Lung (tissue), 16 donors: ENCODE results near the gene PCDHGA3. TPM values are rescaled to one million over a fixed set of nuclear protein-coding genes. Genes with fewer than 3 reads are reported as not detected.

ENCODE experiments used
- ATAC-seq: fragments of 200-7000 bp; cut with Tn5 transposase; one replicate; pipeline ENCODE4 v1.9.1; 2020; ENCODE audit warnings: moderate number of reproducible peaks; ENCODE audit not compliant: insufficient read depth, low FRiP score
- DNase-seq, 3 donors: peaks; one replicate each; pipeline ENCODE4 v3.0.0-alpha.2; 2013 to 2017
- H3K27ac ChIP-seq, 2 donors: one replicate each; pipeline ENCODE4 v1.5.1; 2013; ENCODE audit warnings: mild to moderate bottlenecking in 2 of 2, moderate library complexity in 2 of 2, control low read depth in 1 of 2, inconsistent platforms in 1 of 2, low read depth in 1 of 2, low read length in 1 of 2
- H3K27me3 ChIP-seq, 3 donors: one replicate each; pipeline ENCODE4 v1.5.1; 2013; ENCODE audit warnings: low read length in 2 of 3; ENCODE audit not compliant: control insufficient read depth in 3 of 3, insufficient read depth in 3 of 3
- H3K36me3 ChIP-seq, 4 donors: one replicate each; pipeline ENCODE4 v1.5.1; 2013; ENCODE audit warnings: low read length in 4 of 4, mild to moderate bottlenecking in 1 of 4, moderate library complexity in 1 of 4; ENCODE audit not compliant: control insufficient read depth in 4 of 4, insufficient read depth in 4 of 4
- H3K4me1 ChIP-seq, 5 donors: one replicate each; pipeline ENCODE4 v1.5.1; 2013; ENCODE audit warnings: low read length in 5 of 5, mild to moderate bottlenecking in 2 of 5, moderate library complexity in 1 of 5; ENCODE audit not compliant: control insufficient read depth in 5 of 5, insufficient read depth in 5 of 5
- H3K4me3 ChIP-seq: one replicate; pipeline ENCODE4 v1.5.1; 2013; ENCODE audit warnings: mild to moderate bottlenecking, control low read depth, moderate library complexity
- H3K9ac ChIP-seq, 2 donors: one replicate each; pipeline ENCODE4 v1.5.1; 2013; ENCODE audit warnings: low read length in 2 of 2, control low read depth in 1 of 2; ENCODE audit not compliant: insufficient read depth in 1 of 2
- H3K9me3 ChIP-seq, 4 donors: one replicate each; pipeline ENCODE4 v1.5.1; 2013; ENCODE audit warnings: low read length in 3 of 4, mild to moderate bottlenecking in 1 of 4, moderate library complexity in 1 of 4; ENCODE audit not compliant: control insufficient read depth in 4 of 4, insufficient read depth in 3 of 4
- CTCF ChIP-seq: IDR thresholded peaks from 2 replicates; pipeline ENCODE4 v1.5.1; 2012; ENCODE audit warnings: mild to moderate bottlenecking; ENCODE audit errors: control extremely low read depth, extremely low read depth
- WGBS, 2 donors: extraction: QIAGEN DNeasy Blood & Tissue Kit; methylation state at CpG; one replicate each; pipeline ENCODE4 v1.1.7; 2013; 5-methylcytosine and 5-hydroxymethylcytosine counted together
- long read RNA-seq, 5 donors: transcript quantifications; one replicate each; lab custom pipeline, GENCODE V29; 2026
- polyA plus RNA-seq, 2 donors: library from polyadenylated mRNA; stranded (reverse); fragments of 200-250 nt; gene quantifications; one replicate each; pipeline ENCODE4 v1.2.1, GENCODE V29; 2013
- total RNA-seq, 2 donors: library from RNA; depleted of rRNA in 1 of 2; stranded (reverse); fragments of >200 nt in 1 of 2; gene quantifications; one replicate each; pipeline ENCODE4 v1.2.1, GENCODE V29; 2014 to 2021
- donor health status: control.
- donor health status: control.
- donor health status: Bipolar disorder and iron deficiency.
- donor health status: healthy.
- donor health status: DM: yes; HTN: yes; CAD: no.

Gene PCDHGA3
- total RNA-seq = 1 to 10 TPM; 2.1 to 5.1 TPM
- polyA plus RNA-seq = under 1 TPM; 0.26 to 0.45 TPM
- long read RNA-seq, donor 1, full-length matches to known transcripts = 6 of 6 reads
- long read RNA-seq, donor 1, partial matches to known transcripts = 0 of 6 reads
- long read RNA-seq, donor 1, other reads (novel, unspliced or antisense) = 0 of 6 reads
- long read RNA-seq, donor 2, full-length matches to known transcripts = 1 of 1 reads
- long read RNA-seq, donor 2, partial matches to known transcripts = 0 of 1 reads
- long read RNA-seq, donor 2, other reads (novel, unspliced or antisense) = 0 of 1 reads
- long read RNA-seq, donor 3, full-length matches to known transcripts = 1 of 1 reads
- long read RNA-seq, donor 3, partial matches to known transcripts = 0 of 1 reads
- long read RNA-seq, donor 3, other reads (novel, unspliced or antisense) = 0 of 1 reads
- long read RNA-seq, donor 4, partial matches to known transcripts = 0 of 2 reads
- long read RNA-seq, donor 4, other reads (novel, unspliced or antisense) = 0 of 2 reads
- long read RNA-seq, donor 5, transcript PCDHGA3-203 (1 exons, 2,695 nt) = major isoform, 6 of 6 reads
- long read RNA-seq, donor 5, partial matches to known transcripts = 0 of 6 reads
- long read RNA-seq, donor 5, other reads (novel, unspliced or antisense) = 0 of 6 reads

DNA sequence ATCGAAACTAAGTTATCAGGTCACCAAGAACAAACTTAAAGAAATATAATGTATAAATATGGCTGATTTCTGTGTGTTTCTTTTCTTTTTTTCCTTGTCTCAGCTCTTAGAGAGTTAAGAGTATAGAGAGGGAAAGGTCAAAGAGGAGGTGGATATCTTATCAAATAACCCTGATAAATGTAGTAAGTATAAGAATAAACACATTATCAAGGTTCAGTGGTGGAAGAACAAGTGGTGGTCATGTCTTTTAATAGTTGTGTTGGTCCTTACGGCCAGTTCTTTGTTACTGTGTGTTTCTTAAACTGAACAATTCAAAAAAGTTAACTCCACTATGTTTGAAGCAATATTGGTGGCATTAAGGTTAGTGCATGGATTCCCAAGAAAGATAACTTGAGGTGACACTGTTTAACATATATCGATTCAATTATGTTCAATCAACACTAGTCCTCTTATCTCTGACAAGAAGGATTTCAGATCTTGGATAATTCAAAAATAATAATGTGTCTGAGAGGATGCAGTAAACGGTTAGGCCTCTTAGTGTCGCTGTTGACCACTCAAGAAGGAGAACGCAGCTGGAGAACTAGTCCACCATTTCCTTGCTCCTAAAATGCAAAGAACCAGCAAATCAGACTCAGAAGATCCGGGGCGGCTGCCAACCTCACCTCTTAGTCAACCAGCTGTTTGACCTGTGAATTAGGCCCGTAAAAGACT lies at the start of gene PCDHGA3:
Gene PCDHGA3 (plus strand): TSS at position 588 of the 711 bp plus-strand sequence. CDS start 205 bp downstream, outside the sequence.
- no peak for TF ChIP-seq CTCF
- H3K36me3 ChIP-seq = no peaks in the 10 kb centered on the region
- ATAC-seq = no peak
- H3K27ac ChIP-seq = peak within 1 kb of the TSS in 1 of 2 donors; percentile 80
- DNase-seq = peak in 2 of 3 donors; percentile 34 to 40
- H3K9ac ChIP-seq = no peak within 1 kb of the TSS
- H3K9me3 ChIP-seq = peaks cover 0 to 54% (median 24%) of the 10 kb centered on the region in 4 donors
- H3K4me3 ChIP-seq = no peak within 1 kb of the TSS
- 23 to 25% methylated on average over 9 of the region's 9 CpGs for WGBS, 2 donors
- H3K4me1 ChIP-seq = no peaks in the 10 kb centered on the region
- H3K27me3 ChIP-seq = no peaks in the 10 kb centered on the region

GRCh38 chr5:141298376-141298775 lies 45.3 kb upstream of the PCDHGA3 start:
- TF ChIP-seq CTCF = no peak
- Histone ChIP-seq H3K9ac (no peak overlapping the region), H3K27ac (no peak overlapping the region), H3K9me3 (peaks cover 8 to 46% (median 26%) of the 10 kb centered on the region in 4 donors), H3K36me3 (peaks cover 0 to 5% (median under 1%) of the 10 kb centered on the region in 4 donors), H3K27me3 (no peaks in the 10 kb centered on the region), H3K4me3 (no peak overlapping the region), H3K4me1 (no peaks in the 10 kb centered on the region)
- no peak for DNase-seq
- no peak for ATAC-seq
- WGBS, 2 donors = 90% methylated on average over 4 of the region's 4 CpGs

- DNase-seq = no peak
Measured at GRCh38 chr5:141303756-141304155, 39.9 kb upstream of the PCDHGA3 start, which contains the start of gene SLC25A2. Gene SLC25A2, minus strand, starts transcription at chr5:141304049. Its CDS starts 184 bp downstream, at chr5:141303865.

More at GRCh38 chr5:141303756-141304155, 39.9 kb upstream of the PCDHGA3 start, which contains the start of gene SLC25A2:
- H3K9ac ChIP-seq = no peak within 1 kb of the TSS
- H3K27me3 ChIP-seq = no peaks in the 10 kb centered on the region
- no peak for TF ChIP-seq CTCF
- no peak within 1 kb of the TSS for H3K4me3 ChIP-seq
- H3K36me3 ChIP-seq = peaks cover 0 to 10% (median 0%) of the 10 kb centered on the region in 4 donors
- peaks cover 7 to 51% (median 27%) of the 10 kb centered on the region in 4 donors for H3K9me3 ChIP-seq
- H3K27ac ChIP-seq = no peak within 1 kb of the TSS
- 48 to 56% methylated on average over 35 to 36 of the region's 36 CpGs for WGBS, 2 donors
- H3K4me1 ChIP-seq = no peaks in the 10 kb centered on the region
- no peak for ATAC-seq
